ENCODE results near the gene KCNG2.
"Not testable (repeated sequence)": the region's sequence is repeated elsewhere in the genome, so short reads cannot be mapped to it uniquely, and the experiment has no call there.

The KCNG2 gene

DNA sequence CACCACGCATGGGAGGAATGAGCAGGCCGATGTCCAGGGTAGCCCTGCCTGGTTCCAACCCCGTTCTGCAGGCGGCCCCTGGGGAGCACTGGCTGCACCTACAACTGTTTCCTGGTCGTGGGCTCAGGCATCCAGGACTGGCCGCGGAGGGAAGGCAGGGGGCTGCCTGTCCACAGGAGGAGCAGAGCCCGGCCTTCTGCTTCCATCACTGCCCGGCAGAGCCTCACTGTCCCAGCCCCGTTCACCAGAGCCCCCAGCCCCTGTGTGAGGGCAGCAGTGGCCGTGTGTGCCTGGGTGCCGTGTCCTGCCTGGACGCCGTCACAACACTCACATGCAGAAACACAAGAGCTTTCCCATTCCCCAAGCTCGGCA, 56.2 kb downstream of the KCNG2 start:
- Mint-ChIP-seq H3K27me3 (peaks cover 10 to 34% of the 10 kb centered on the region in 2 donors), H3K27ac (no peak overlapping the region), H3K36me3 (ENCODE audit: insufficient read depth) (peaks cover 6% of the 10 kb centered on the region), H3K4me3 (no peak overlapping the region), H3K4me1 (ENCODE audit: low read depth in 2 of 2) (peaks cover 0 to 2% of the 10 kb centered on the region in 2 donors), H3K9me3 (no peaks in the 10 kb centered on the region)
- ATAC-seq (replicated peaks) (no peak), DNase-seq (no peak)

DNA sequence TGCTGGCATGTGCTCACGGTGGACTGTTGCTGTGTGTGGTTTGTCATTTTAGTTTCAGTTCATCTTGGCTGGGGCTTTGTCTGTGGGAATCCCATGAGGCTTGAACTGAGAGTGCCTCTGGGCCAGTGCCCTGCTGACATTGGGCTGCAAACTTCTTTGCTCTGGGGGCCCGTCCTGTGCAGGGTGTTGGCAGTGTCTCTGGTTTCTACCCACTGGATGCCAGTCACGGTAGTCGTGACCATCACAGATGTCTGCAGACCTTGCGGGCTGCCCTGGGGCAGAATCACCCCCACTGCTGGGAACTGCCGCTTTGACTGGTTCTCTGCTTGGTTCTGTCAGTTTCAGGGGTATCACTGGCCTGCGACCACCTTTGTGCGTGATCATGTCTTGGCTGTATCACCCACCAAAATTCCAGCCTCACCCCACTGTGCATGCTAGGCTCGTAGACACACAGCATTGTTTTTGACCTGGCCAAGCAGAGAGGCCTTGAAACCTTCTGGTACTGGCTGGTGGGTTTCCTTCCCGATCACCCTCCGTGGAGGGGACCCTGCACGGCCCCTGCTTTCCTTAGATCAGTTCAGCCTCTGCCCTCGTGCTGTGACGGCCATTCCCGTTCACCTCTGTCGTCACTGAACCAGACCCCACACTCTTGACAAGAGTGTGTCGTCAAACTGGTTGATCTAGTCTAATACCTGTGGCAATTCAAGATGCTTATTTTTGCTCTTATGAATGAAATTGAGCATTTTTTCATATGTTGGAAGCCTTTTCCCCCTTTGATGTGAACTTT, 57.6 kb downstream of the KCNG2 start:
- DNase-seq = no peak

DNA sequence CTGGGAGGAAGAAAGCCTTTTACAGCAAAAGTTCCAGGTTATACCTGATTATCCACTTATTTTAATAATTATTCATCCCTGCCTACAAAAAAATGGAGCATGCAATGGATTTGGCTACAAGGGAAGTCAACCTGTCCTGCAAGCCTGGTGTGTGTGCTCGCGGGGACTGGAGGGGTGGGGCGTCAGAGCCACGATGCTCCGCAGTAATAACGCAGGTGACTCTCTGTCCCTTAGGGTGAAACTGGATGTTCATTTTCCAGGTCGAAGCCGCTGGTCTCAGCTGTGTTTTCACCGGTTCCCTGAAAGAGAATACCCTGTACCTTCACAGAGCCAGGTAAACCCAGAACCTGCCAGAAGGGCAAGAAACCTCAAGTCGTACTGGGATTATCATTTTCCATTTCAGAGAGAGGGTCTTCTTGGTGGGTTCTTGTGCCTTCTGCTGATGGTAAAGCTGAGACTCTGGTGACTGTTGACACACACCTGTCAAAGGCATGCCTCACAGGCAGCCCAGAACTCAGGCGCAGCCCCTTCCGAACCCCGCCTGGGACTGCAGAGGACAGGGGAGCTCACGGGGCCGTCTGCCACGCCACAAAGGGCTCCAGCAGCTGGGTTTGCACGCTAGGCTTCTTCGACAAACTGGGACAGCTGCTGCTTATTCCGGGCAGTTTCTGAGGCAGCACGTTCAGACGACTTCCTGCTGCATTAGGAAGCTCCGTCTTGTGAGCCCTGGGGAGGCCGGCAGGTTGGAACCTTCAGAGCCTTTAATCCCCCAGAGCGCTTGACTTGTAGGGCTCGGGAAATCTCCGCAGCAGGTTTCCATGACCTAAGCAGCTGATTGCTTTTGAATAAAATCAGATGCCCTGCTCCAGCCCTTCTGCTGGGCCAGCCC, 58.6 kb downstream of the KCNG2 start:
- H3K4me1 Mint-ChIP-seq (ENCODE audit: low read depth in 2 of 2) = peaks cover 0 to 2% of the 10 kb centered on the region in 2 donors
- H3K4me3 Mint-ChIP-seq = no peak overlapping the region
- no peak for ATAC-seq (replicated peaks)

More for the DNA sequence above, 57.6 kb downstream of the KCNG2 start:
- Mint-ChIP-seq H3K27me3 (peaks cover 10 to 47% of the 10 kb centered on the region in 2 donors), H3K4me3 (no peak overlapping the region), H3K9me3 (no peaks in the 10 kb centered on the region), H3K4me1 (ENCODE audit: low read depth in 2 of 2) (peaks cover 0 to 2% of the 10 kb centered on the region in 2 donors), H3K27ac (no peak overlapping the region), H3K36me3 (ENCODE audit: insufficient read depth) (peaks cover 6% of the 10 kb centered on the region)
- no peak for ATAC-seq (replicated peaks)

DNA sequence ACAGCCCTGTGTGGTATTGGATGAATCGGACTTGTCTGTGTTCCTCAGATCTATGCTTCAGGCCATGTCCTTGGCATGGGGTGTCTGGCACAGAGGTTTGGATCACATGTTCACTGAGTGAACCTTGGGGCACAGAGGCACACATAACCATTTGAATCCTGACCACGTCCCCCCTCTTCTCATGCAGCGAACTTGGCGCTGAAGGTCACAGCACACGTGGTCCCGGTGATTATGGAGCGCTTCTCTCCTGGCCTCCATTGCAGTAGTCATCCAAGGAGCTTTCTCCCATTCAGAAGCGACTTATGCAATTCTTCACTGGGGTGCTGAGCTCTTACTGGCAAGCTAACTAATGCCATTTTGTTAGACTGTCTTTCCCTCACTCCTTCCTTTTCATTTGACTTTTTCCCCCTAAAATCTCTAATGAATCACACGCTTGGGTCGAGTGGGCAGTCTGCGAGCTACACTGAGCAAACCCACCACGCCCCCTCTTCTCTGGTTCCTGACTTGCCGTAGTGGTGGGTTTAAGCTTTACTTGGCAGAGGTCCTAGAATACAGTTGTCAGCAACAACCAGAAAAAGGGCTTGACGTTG, 59.4 kb downstream of the KCNG2 start:
- ATAC-seq (replicated peaks) = no peak
- peaks cover 17 to 47% of the 10 kb centered on the region in 2 donors for H3K27me3 Mint-ChIP-seq
- no peak for DNase-seq
- no peak overlapping the region for H3K27ac Mint-ChIP-seq
- H3K4me1 Mint-ChIP-seq (ENCODE audit: low read depth in 2 of 2) = peaks cover 0 to 2% of the 10 kb centered on the region in 2 donors
- H3K4me3 Mint-ChIP-seq = no peak overlapping the region
- H3K9me3 Mint-ChIP-seq = peaks cover 3 to 8% of the 10 kb centered on the region in 2 donors
- peaks cover 6% of the 10 kb centered on the region for H3K36me3 Mint-ChIP-seq (ENCODE audit: insufficient read depth)

More for the DNA sequence above, 58.6 kb downstream of the KCNG2 start:
- no peak for DNase-seq
- Mint-ChIP-seq H3K27me3 (peaks cover 10 to 47% of the 10 kb centered on the region in 2 donors), H3K36me3 (ENCODE audit: insufficient read depth) (peaks cover 6% of the 10 kb centered on the region), H3K9me3 (peaks cover 0 to under 1% of the 10 kb centered on the region in 2 donors), H3K27ac (no peak overlapping the region)

DNA sequence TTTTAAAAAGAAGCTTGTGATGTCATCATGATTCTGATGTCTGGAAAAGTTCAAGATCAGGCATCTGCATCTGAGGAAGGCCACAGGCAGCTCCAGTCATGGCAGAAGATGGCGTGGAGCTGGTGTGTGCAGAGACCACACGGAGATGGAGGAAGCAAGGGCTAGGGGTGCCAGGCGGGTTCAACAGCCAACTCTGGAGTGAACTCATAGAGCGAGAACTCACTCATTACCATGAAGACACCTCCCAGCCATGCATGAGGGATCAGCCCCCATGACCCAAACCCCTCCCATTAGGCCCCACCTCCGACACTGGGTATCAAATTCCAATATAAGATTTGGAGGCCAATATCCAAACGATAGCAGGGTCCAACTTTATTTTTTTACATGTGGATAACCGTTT, 61.6 kb downstream of the KCNG2 start:
- H3K36me3 Mint-ChIP-seq (ENCODE audit: insufficient read depth) = peaks cover 6% of the 10 kb centered on the region
- H3K4me1 Mint-ChIP-seq (ENCODE audit: low read depth in 2 of 2) = peaks cover 0 to 2% of the 10 kb centered on the region in 2 donors
- DNase-seq (no peak), ATAC-seq (replicated peaks) (no peak)
- no peak overlapping the region for H3K27ac Mint-ChIP-seq
- peaks cover 3 to 8% of the 10 kb centered on the region in 2 donors for H3K9me3 Mint-ChIP-seq
- H3K27me3 Mint-ChIP-seq = peaks cover 17 to 47% of the 10 kb centered on the region in 2 donors
- no peak overlapping the region for H3K4me3 Mint-ChIP-seq

DNA sequence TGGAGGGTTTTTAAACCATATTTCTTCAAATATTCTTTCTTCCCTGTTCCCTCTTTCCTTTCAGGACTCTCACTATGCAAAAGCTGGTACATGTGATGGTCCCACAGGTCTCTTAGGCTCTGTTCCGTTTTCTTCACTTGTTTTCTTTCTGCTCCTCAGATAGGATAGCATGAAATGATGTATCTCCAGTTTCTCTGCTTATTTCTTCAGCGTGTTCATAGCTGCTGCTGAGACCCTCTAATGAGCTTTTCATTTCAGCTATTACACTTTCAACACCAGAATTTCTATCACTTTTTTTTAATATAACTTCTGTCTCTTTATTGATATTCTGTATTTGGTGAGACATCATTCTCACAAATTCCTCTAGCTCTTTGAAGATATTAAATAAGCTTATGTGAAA, 63.9 kb downstream of the KCNG2 start:
- H3K9me3 Mint-ChIP-seq = peaks cover 3 to 8% of the 10 kb centered on the region in 2 donors
- DNase-seq = no peak
- ATAC-seq (replicated peaks) = no peak
- peaks cover 7 to 30% of the 10 kb centered on the region in 2 donors for H3K27me3 Mint-ChIP-seq
- no peak overlapping the region for H3K27ac Mint-ChIP-seq
- H3K4me3 Mint-ChIP-seq = no peak overlapping the region
- H3K36me3 Mint-ChIP-seq (ENCODE audit: insufficient read depth) = peaks cover 6% of the 10 kb centered on the region
- H3K4me1 Mint-ChIP-seq (ENCODE audit: low read depth in 2 of 2) = peaks cover 0 to 2% of the 10 kb centered on the region in 2 donors

DNA sequence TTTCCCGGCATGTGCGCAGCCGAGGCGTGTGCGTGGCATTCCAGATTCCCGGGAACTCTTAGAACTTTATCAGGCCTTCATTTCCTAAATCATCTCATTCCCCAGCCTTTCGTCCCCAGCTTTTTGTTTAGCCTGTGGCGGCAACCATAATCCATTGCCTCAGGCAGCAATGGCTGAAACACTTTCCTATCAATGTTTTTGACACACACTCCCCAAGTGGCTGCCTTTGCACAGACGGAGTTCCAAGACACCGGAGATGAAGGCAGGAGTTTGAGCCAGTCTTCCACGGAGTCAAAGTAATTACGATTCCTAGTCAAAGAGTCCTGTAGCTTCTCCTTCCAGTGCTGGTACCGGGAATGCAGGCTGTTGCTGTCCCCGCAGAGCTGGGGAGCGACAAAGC, 64.8 kb downstream of the KCNG2 start:
- no peaks in the 10 kb centered on the region for H3K4me1 Mint-ChIP-seq (ENCODE audit: low read depth in 2 of 2)
- ATAC-seq (replicated peaks) = no peak
- H3K36me3 Mint-ChIP-seq (ENCODE audit: insufficient read depth) = no peaks in the 10 kb centered on the region
- H3K4me3 Mint-ChIP-seq = no peak overlapping the region
- peaks cover 3 to 8% of the 10 kb centered on the region in 2 donors for H3K9me3 Mint-ChIP-seq
- H3K27me3 Mint-ChIP-seq = peaks cover 7 to 22% of the 10 kb centered on the region in 2 donors
- H3K27ac Mint-ChIP-seq = no peak overlapping the region
- no peak for DNase-seq

DNA sequence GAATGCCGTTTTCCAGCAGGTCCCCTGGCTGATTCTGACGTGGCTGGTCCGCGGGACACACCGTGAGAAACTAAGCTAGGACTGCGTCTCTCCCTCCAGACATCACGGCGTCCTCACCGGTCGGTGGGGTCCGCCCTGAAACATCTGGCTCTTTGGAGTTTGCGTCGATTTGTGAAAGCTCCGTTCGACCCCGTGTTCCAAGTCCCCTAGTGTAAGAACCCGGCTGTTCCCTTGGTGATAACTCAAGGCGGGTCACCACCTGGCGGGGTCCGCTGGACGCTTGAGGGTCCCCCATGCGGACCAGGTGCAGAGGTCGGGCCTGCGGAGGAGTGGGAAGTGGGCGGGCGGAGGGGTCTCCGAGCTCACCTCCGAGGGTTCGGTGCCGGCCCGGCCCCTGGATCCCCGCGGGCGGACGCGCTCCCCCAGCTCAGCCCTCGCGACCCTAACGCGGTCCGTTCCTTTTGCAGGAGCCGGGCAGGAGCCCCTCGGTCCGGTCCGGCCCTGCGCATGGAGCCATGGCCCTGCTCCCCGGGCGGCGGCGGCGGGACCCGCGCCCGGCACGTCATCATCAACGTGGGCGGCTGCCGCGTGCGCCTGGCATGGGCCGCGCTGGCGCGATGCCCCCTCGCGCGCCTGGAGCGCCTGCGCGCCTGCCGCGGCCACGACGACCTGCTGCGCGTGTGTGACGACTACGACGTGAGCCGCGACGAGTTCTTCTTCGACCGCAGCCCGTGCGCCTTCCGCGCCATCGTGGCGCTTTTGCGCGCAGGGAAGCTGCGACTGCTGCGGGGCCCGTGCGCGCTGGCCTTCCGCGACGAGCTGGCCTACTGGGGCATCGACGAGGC, 65.6 kb downstream of the KCNG2 start:
- DNase-seq (no peak), ATAC-seq (replicated peaks) (no peak)
- Mint-ChIP-seq H3K36me3 (ENCODE audit: insufficient read depth) (no peaks in the 10 kb centered on the region), H3K4me3 (no peak overlapping the region), H3K27me3 (peaks cover 7 to 19% of the 10 kb centered on the region in 2 donors), H3K9me3 (peaks cover 3 to 8% of the 10 kb centered on the region in 2 donors), H3K27ac (no peak overlapping the region), H3K4me1 (ENCODE audit: low read depth in 2 of 2) (no peaks in the 10 kb centered on the region)

DNA sequence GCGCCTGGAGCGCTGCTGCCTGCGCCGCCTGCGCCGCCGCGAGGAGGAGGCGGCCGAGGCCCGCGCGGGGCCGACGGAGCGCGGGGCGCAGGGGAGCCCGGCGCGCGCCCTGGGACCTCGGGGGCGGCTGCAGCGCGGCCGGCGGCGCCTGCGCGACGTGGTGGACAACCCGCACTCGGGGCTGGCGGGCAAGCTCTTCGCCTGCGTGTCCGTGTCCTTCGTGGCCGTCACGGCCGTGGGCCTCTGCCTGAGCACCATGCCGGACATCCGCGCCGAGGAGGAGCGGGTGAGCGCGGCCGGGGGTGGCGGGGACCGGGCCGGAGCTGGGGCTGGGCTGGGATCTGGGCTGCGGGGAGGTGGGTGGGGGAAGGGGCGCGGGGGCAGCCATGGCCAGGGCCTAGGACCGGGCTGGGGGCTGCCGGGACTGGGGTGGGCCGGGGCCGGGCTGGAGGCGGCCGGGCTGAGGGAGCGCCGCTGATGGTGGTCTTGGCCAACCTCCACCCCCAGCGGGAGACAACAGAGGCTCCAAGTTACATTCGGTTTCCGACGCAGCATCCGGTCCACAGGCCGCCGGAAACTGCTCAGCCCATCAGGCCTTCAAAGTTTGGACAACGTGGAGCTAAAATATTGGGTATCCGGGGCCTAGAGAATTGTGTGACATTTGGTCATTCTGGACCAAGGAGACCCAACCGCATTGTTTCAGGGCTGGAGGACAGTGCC, 66.4 kb downstream of the KCNG2 start:
- H3K4me1 Mint-ChIP-seq (ENCODE audit: low read depth in 2 of 2) = no peaks in the 10 kb centered on the region
- no peak for DNase-seq

DNA sequence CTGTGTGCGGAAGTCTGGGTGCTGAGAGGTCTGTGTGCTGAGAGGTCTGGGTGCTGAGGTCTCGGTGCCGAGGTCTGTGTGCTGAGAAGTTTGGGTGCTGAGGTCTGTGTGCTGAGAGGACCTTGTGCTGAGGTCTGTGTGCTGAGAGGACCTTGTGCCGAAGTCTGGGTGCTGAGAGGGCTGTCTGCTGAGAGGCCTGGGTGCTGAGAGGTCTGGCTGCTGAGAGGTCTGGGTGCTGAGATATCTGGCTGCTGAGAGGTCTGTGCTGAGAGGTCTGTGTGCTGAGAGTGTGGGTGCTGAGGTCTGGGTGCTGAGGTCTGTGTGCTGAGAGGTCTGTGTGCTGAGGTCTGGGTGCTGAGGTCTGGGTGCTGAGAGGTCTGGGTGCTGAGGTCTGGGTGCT, 67.2 kb downstream of the KCNG2 start:
- not testable (repeated sequence) for H3K27me3 Mint-ChIP-seq

More for the DNA sequence above, 66.4 kb downstream of the KCNG2 start:
- H3K27ac Mint-ChIP-seq = no peak overlapping the region
- H3K4me3 Mint-ChIP-seq = no peak overlapping the region
- no peaks in the 10 kb centered on the region for H3K36me3 Mint-ChIP-seq (ENCODE audit: insufficient read depth)
- ATAC-seq (replicated peaks) = no peak
- peaks cover 3 to 8% of the 10 kb centered on the region in 2 donors for H3K9me3 Mint-ChIP-seq
- peaks cover 7 to 11% of the 10 kb centered on the region in 2 donors for H3K27me3 Mint-ChIP-seq

DNA sequence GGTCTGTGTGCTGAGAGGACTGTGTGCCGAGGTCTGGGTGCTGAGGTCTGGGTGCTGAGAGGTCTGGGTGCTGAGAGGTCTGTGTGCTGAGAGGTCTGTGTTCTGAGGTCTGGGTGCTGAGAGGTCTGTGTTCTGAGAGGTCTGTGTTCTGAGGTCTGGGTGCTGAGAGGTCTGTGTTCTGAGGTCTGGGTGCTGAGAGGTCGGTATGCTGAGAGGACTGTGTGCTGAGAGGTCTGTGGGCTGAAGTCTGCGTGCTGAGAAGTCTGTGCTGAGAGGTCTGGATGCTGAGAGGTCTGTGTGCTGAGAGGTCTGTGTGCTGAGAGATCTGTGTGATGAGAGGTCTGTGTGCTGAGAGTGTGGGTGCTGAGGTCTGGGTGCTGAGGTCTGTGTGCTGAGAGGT, 68.2 kb downstream of the KCNG2 start:
- H3K4me3 Mint-ChIP-seq; ATAC-seq (replicated peaks); H3K27ac Mint-ChIP-seq; H3K9me3 Mint-ChIP-seq; H3K27me3 Mint-ChIP-seq; H3K36me3 Mint-ChIP-seq (ENCODE audit: insufficient read depth); H3K4me1 Mint-ChIP-seq (ENCODE audit: low read depth in 2 of 2); DNase-seq: not testable (repeated sequence)

More for the DNA sequence above, 67.2 kb downstream of the KCNG2 start:
- DNase-seq; H3K4me1 Mint-ChIP-seq (ENCODE audit: low read depth in 2 of 2); H3K27ac Mint-ChIP-seq; H3K4me3 Mint-ChIP-seq; H3K9me3 Mint-ChIP-seq; ATAC-seq (replicated peaks); H3K36me3 Mint-ChIP-seq (ENCODE audit: insufficient read depth): not testable (repeated sequence)

DNA sequence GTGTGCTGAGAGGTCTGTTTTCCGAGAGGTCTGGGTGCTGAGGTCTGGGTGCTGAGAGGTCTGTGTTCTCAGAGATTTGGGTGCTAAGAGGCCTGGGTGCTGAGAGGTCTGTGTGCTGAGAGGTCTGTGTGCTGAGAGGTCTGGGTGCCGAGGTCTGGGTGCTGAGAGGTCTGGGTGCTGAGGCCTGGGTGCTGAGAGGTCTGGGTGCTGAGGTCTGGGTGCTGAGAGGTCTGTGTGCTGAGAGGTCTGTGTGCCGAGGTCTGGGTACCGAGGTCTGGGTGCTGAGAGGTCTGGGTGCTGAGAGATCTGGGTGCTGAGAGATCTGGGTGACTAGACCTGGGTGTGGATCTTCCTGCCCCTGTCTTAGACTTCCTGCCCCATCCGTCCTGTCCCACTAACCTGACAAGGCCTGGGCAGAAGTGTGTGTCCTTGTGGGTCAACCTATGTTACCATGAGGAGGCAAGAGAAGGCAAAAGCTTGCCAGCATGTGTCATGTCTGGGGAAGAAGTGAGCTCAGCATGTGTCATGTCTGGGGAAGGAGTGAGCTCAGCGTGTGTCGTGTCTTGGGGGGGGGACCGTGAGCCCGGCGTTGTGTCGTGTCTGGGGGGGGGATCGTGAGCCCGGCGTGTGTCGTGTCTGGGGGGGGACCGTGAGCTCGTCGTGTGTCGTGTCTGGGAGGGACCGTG, 69.3 kb downstream of the KCNG2 start:
- no peak for ATAC-seq (replicated peaks)
- no peak for DNase-seq

More for the DNA sequence above, 69.3 kb downstream of the KCNG2 start:
- Mint-ChIP-seq H3K27me3 (no peaks in the 10 kb centered on the region), H3K4me3 (no peak overlapping the region), H3K4me1 (ENCODE audit: low read depth in 2 of 2) (no peaks in the 10 kb centered on the region), H3K27ac (no peak overlapping the region), H3K9me3 (peaks cover 0 to under 1% of the 10 kb centered on the region in 2 donors), H3K36me3 (ENCODE audit: insufficient read depth) (no peaks in the 10 kb centered on the region)

All from effector memory CD8-positive, alpha-beta T cell (primary cell).